NK-92 (cell line): ENCODE results near the gene ANKS1A.
"Not testable (repeated sequence)": the region's sequence is repeated elsewhere in the genome, so short reads cannot be mapped to it uniquely, and the experiment has no call there.

ENCODE experiments used
- DNase-seq: peaks from one replicate; lab custom pipeline; 2025; ENCODE audit not compliant: unreplicated experiment; lab: John Stamatoyannopoulos, UW

ANKS1A gene

DNA sequence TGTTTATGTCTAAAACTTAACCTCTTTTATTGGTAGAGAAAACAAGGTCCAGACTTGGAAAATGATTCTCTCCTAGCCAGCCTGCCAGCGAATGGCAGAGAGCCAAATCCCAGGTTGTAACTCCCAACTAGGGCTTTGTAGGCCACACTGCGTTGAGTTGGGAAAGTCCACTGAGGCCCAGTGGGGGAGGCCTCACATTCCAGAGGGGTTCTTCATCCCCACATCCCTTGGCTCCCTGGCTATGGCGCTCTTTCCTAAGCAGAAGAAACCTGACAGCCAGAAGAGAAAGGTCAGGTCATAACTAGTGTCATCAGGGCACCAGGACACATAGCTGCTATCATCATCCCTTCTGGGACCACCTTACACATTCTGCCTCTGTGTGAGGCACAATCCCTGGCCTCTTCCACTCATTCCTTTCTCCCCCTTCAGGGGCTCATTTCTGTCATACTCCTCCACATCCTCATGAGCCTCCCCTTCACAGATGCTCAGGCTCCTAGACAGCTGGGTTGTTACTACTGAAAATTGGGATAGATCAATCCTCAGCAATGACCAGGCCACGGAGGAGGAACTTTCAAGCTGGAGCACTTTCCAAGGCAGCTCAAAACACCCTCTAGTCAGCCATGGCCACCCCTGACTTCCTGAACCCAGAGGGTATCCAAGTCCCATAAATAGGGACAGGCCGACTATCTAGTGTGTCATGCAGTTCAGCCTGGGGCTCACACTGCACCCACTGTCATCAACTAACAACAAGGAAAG is 203.5 kb downstream of the ANKS1A start:
- no peak for DNase-seq

GRCh38 chr6:35093118-35093445 is 204.0 kb downstream of the ANKS1A start:
- no peak for DNase-seq

DNA sequence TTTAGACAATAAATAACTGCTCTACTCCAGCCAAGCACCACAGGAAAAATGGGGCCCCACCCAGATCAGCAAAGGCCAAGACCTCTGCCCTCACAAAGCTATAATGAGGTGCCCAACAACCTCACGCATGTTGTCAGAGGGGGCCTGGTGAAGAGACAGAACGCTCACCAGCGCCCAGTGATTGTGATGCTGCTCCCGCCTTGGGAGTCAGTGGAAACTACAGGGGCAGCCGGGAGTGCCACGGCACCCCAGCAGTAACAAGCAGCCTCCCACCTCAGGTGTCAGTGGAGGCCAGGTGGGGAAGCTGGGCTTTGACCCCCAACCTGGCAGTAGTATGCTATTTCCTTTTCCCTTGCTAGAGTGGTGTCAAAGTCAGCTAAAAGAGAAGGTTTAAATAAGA is 204.7 kb downstream of the ANKS1A start:
- DNase-seq, result no peak

GRCh38 chr6:35094183-35094582 is 205.1 kb downstream of the ANKS1A start:
- no peak for DNase-seq

GRCh38 chr6:35096129-35096862 is 207.2 kb downstream of the ANKS1A start:
- DNase-seq, result no peak

GRCh38 chr6:35099116-35099515 is 210.1 kb downstream of the ANKS1A start:
- no peak for DNase-seq

GRCh38 chr6:35105078-35105477 is 216.0 kb downstream of the ANKS1A start:
- DNase-seq, result no peak

GRCh38 chr6:35106061-35106460 is 217.0 kb downstream of the ANKS1A start:
- not testable (repeated sequence) for DNase-seq

GRCh38 chr6:35107208-35107607 is 218.2 kb downstream of the ANKS1A start:
- DNase-seq, result not testable (repeated sequence)

DNA sequence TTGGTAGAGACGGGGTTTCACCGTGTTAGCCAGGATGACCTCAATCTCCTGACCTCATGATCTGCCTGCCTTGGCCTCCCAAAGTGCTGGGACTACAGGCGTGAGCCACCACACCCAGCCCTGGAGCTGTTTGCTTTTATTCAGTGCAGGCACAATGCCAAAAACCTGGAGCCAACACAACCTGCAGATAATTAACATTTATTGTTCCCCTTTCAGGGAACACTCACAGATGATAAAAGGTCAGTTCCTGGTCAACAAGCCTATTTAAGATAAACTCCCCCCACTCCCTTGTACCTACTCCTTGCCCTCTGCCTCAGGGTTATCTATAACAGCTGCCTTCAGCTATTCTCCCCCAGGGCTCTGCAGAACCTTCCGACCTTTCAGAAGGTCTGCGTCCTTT is 218.7 kb downstream of the ANKS1A start:
- not testable (repeated sequence) for DNase-seq

- DNase-seq, result no peak
These were observed 219.3 kb downstream of the ANKS1A start for GRCh38 chr6:35108309-35108885.

DNA sequence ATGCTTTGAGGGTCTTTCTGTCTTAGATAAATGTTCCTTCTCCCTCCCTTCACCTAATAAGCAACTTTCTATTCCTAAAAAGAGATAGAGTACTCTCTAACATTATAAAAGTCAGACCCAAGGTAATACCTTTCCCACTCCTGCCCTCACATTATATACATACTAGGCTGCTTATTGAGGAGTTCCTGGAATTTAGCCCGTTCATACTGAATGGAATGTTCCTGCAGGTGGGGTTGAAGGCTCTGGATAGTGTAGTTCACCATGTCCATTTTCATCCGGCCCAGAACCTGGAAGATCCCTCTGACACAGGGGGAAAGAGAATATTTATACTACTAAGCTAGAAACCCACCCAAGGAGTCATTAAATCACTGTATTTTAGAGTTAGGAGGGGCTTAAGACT is 231.7 kb downstream of the ANKS1A start:
- no peak for DNase-seq

DNA sequence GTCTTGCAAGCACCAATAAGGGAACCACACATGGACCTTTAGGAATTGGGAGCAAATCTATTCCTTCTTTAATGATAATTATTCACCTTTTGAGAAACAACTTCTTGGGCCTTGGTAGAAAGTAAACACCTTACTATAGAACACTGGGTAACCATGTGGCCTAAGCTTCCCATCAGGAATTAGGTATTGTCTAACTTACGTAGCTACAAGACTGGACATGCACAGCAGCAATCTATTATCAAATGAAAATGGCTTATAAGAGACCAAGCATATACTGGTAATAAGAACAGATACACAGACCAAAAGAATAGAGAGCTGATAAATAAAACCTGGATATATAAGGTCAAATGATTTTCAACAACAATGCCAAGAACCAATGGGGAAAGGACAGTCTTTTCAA is 235.3 kb downstream of the ANKS1A start:
- no peak for DNase-seq

GRCh38 chr6:35128042-35128441 is 239.0 kb downstream of the ANKS1A start:
- DNase-seq, result no peak

DNA sequence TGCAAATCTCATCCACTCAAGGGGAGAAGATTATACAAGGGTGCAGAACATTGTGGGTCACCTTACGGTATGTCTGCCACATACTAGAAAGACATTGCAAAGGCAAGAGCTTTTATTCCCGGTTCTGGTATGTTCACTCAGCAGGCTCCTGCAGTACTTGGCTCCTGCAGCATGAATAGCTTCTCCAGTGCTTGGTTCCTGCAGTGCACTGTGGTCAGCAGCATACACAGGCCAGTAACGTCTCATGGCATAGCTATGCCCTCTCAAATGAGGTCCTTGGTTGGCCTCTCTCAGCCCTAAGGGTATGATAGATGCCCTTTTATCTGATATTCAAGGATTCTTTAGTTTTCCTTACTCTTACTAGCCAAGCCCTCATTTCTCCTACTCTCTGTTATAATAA is 239.4 kb downstream of the ANKS1A start:
- DNase-seq, result no peak

GRCh38 chr6:35136185-35136584 is 247.1 kb downstream of the ANKS1A start:
- DNase-seq, result no peak

DNA sequence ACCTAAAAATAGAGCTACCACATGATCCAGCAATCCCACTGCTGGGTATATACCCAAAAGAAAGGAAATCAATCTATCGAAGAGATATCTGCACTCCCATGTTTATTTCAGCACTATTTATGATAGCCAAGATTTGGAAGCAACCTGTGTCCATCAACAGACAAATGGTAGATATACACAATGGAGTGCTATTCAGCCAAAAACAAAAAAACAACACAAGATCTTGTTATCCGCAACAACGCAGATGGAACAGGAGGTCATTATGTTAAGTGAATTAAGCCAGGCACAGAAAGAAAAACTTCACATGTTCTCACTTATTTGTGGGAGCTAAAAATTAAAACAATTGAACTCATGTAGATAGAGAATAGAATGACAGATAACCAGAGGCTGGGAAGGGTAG is 249.1 kb downstream of the ANKS1A start:
- not testable (repeated sequence) for DNase-seq

DNA sequence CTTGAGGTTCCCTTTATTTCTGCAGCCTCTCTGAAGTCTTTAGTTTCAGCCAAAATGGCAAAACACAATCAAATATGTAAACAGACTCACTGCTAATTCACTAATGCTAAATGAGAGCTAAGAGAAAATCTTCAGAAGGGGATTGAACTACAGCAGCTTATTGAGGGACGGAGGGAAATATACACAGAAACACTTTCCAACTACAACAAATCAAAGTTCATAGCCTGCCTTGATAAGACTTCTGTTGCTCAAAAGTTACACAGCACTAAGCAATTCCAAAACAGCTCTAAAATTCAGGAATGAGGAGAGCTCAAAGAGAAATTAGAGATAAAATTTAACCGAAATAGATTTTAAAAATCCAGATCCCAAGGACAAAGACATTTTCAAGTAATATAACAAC is 250.4 kb downstream of the ANKS1A start:
- DNase-seq, result no peak

GRCh38 chr6:35139924-35140638 is 251.0 kb downstream of the ANKS1A start:
- no peak for DNase-seq

DNA sequence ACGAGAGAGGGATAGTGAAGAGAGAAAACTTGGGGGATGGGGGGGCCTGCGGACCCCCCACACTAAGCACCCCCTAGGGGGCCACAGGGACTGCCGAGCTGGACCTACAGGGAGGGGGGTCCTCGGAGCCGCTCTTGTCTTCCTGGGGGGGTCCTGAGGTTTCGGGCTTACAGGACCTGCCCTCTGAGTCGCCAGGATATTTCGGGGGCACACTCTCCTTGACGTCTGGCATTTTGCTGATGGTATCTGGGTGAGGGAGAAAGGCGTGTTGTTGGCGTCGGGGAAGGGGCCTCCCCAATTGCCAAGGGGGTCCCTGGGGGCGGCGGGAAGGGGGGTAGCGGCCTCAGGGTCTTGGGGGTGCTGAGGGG is 251.6 kb downstream of the ANKS1A start:
- DNase-seq, result no peak
